Fibroblast of lung (primary cell): ENCODE data around the gene RER1. TPM values are rescaled to one million over a fixed set of nuclear protein-coding genes. Genes with fewer than 3 reads are reported as not detected.

Experiments used
- DNase-seq, 2 donors: peaks; one replicate each; pipeline versions ENCODE4 v3.0.0 to v3.0.0-alpha.2; 2010; ENCODE audit warnings: low read depth in 2 of 2
- H2AFZ ChIP-seq: 2 replicates; pipeline ENCODE4 v1.5.1; 2012; ENCODE audit warnings: low read length, control low read depth, inconsistent platforms
- H3K27ac ChIP-seq: 2 replicates; pipeline ENCODE4 v1.5.1; 2011; ENCODE audit warnings: low read length, control low read depth; ENCODE audit not compliant: insufficient read depth
- H3K27me3 ChIP-seq: 2 replicates; pipeline ENCODE4 v1.5.1; 2011; ENCODE audit warnings: mild to moderate bottlenecking, low read length; ENCODE audit not compliant: control insufficient read depth, insufficient read depth
- H3K36me3 ChIP-seq: 2 replicates; pipeline ENCODE4 v1.5.1; 2011; ENCODE audit warnings: low read length; ENCODE audit not compliant: control insufficient read depth, insufficient read depth
- H3K4me1 ChIP-seq: 2 replicates; pipeline ENCODE4 v1.5.1; 2011; ENCODE audit warnings: low read length; ENCODE audit not compliant: control insufficient read depth, insufficient read depth; ENCODE audit errors: extremely low read depth
- H3K4me2 ChIP-seq: 2 replicates; pipeline ENCODE4 v1.5.1; 2011; ENCODE audit warnings: low read length, control low read depth; ENCODE audit not compliant: insufficient read depth; ENCODE audit errors: extremely low read depth
- H3K4me3 ChIP-seq, 4 experiments: fragments of 200-600 bp in 1 of 4; sonication (generic) in 1 of 4; replicated peaks in 1 of 4; 2 replicates each; pipeline ENCODE4 v1.5.1; 2011 to 2016; ENCODE audit warnings: low read length in 4 of 4, low read depth in 3 of 4, mild to moderate bottlenecking in 3 of 4, control low read depth in 2 of 4, inconsistent platforms in 1 of 4, mixed read lengths in 1 of 4; ENCODE audit not compliant: insufficient read depth in 1 of 4; ENCODE audit errors: control extremely low read depth in 1 of 4
- H3K79me2 ChIP-seq: 2 replicates; pipeline ENCODE4 v1.5.1; 2012; ENCODE audit warnings: mild to moderate bottlenecking, low read length, inconsistent platforms; ENCODE audit not compliant: control insufficient read depth, insufficient read depth
- H3K9ac ChIP-seq: 2 replicates; pipeline ENCODE4 v1.5.1; 2011; ENCODE audit warnings: mild to moderate bottlenecking, low read length, control low read depth; ENCODE audit not compliant: insufficient read depth
- H3K9me3 ChIP-seq: 2 replicates; pipeline ENCODE4 v1.5.1; 2012; ENCODE audit warnings: low read depth, low read length; ENCODE audit not compliant: control insufficient read depth, insufficient read depth
- H4K20me1 ChIP-seq: 2 replicates; pipeline ENCODE4 v1.5.1; 2011; ENCODE audit warnings: low read length; ENCODE audit not compliant: control insufficient read depth, insufficient read depth; ENCODE audit errors: extremely low read depth
- CTCF ChIP-seq, 2 donors: IDR thresholded peaks in 1 of 2; conservative IDR thresholded peaks in 1 of 2; 1 replicate in 1 of 2; 2 replicates in 1 of 2; pipeline ENCODE4 v1.5.1; 2011 to 2012; ENCODE audit warnings: low read length in 2 of 2, control low read depth in 1 of 2, inconsistent platforms in 1 of 2, low read depth in 1 of 2, mild to moderate bottlenecking in 1 of 2
- EZH2 ChIP-seq: IDR thresholded peaks from 2 replicates; pipeline ENCODE4 v1.5.1; 2012; ENCODE audit warnings: low read length, control low read depth, mild to moderate bottlenecking; ENCODE audit errors: missing control alignments
- polyA plus RNA-seq, 2 donors: library from polyadenylated mRNA; depleted of rRNA in 1 of 2; stranded (reverse) in 1 of 2; unstranded in 1 of 2; fragments of >200 nt; gene quantifications; 2 replicates each; pipeline ENCODE4 v1.2.1, GENCODE V29; 2011 to 2012; ENCODE audit warnings: missing spikeins in 1 of 2
- total RNA-seq: library from RNA; depleted of rRNA; stranded (reverse); fragments of >200 nt; gene quantifications from 2 replicates; pipeline ENCODE4 v1.2.1, GENCODE V29; 2014

Gene RER1
- total and polyA plus RNA-seq, 2 donors (not counting 1 experiment from before 2014, with no cell fraction given) = 76.1 to 271 TPM

- no peaks in the 10 kb centered on the region for H3K36me3 ChIP-seq
- no peak overlapping the region for H3K4me2 ChIP-seq
- H3K9ac ChIP-seq = no peak overlapping the region
- no peak overlapping the region for H2AFZ ChIP-seq
- H3K9me3 ChIP-seq = no peaks in the 10 kb centered on the region
- peaks cover 3% of the 10 kb centered on the region for H3K27me3 ChIP-seq
- H3K4me3 ChIP-seq = no peak overlapping the region
- TF ChIP-seq EZH2 = no peak
- TF ChIP-seq CTCF (conservative IDR thresholded peaks at IDR 0.05 in 1 of 2, IDR thresholded peaks at IDR 0.05 in 1 of 2; ENCODE audit: low read depth in 1 of 2, low read length in 2 of 2) = no peak
- H3K4me1 ChIP-seq = no peaks in the 10 kb centered on the region
- no peak for DNase-seq
- no peak overlapping the region for H3K27ac ChIP-seq
- no peaks in the 10 kb centered on the region for H4K20me1 ChIP-seq
- no peaks in the 10 kb centered on the region for H3K79me2 ChIP-seq
Observed at GRCh38 chr1:2425892-2426291, 34.3 kb downstream of the RER1 start.

GRCh38 chr1:2426540-2426939 is 34.9 kb downstream of the RER1 start:
- no peak overlapping the region for H3K9ac ChIP-seq
- H3K9me3 ChIP-seq = no peaks in the 10 kb centered on the region

GRCh38 chr1:2427051-2427450 is 35.4 kb downstream of the RER1 start:
- H3K9me3 ChIP-seq = no peaks in the 10 kb centered on the region

More at GRCh38 chr1:2426540-2426939, 34.9 kb downstream of the RER1 start:
- Histone ChIP-seq H2AFZ (no peak overlapping the region), H4K20me1 (no peaks in the 10 kb centered on the region), H3K27ac (no peak overlapping the region), H3K4me3 (no peak overlapping the region), H3K27me3 (peaks cover 3% of the 10 kb centered on the region), H3K4me1 (no peaks in the 10 kb centered on the region), H3K4me2 (no peak overlapping the region), H3K36me3 (no peaks in the 10 kb centered on the region), H3K79me2 (no peaks in the 10 kb centered on the region)
- no peak for DNase-seq
- TF ChIP-seq EZH2 = no peak
- no peak for TF ChIP-seq CTCF (conservative IDR thresholded peaks at IDR 0.05 in 1 of 2, IDR thresholded peaks at IDR 0.05 in 1 of 2; ENCODE audit: low read depth in 1 of 2, low read length in 2 of 2)

More at GRCh38 chr1:2427051-2427450, 35.4 kb downstream of the RER1 start:
- Histone ChIP-seq H4K20me1 (no peaks in the 10 kb centered on the region), H3K27me3 (peaks cover 3% of the 10 kb centered on the region), H3K36me3 (no peaks in the 10 kb centered on the region), H2AFZ (no peak overlapping the region), H3K4me3 (no peak overlapping the region), H3K27ac (no peak overlapping the region), H3K4me1 (no peaks in the 10 kb centered on the region), H3K4me2 (no peak overlapping the region), H3K9ac (no peak overlapping the region), H3K79me2 (no peaks in the 10 kb centered on the region)
- TF ChIP-seq CTCF (conservative IDR thresholded peaks at IDR 0.05 in 1 of 2, IDR thresholded peaks at IDR 0.05 in 1 of 2; ENCODE audit: low read depth in 1 of 2, low read length in 2 of 2) (no peak), EZH2 (no peak)
- DNase-seq = no peak
